ENCODE measurements around the gene TSKU.

TSKU gene

GRCh38 chr11:76747153-76747914, 35.8 kb upstream of the TSKU start:
- TF ChIP-seq CTCF (IDR thresholded peaks at IDR 0.05) = no peak
- H2AFZ ChIP-seq = no peak overlapping the region
- H3K9me3 ChIP-seq (ENCODE audit: control insufficient read depth, low read length) = no peaks in the 10 kb centered on the region
- no peaks in the 10 kb centered on the region for H3K79me2 ChIP-seq
- H3K27me3 ChIP-seq (ENCODE audit: control insufficient read depth, insufficient read depth, low read length) = no peaks in the 10 kb centered on the region
- H3K4me2 ChIP-seq (ENCODE audit: low read length) = no peak overlapping the region
- no peak overlapping the region for H3K9ac ChIP-seq
- no peaks in the 10 kb centered on the region for H3K36me3 ChIP-seq (ENCODE audit: control insufficient read depth, insufficient read depth, low read length)
- H3K4me3 ChIP-seq (ENCODE audit: low read depth, low read length) = no peak overlapping the region
- peaks cover 1% of the 10 kb centered on the region for H3K4me1 ChIP-seq
- H3K27ac ChIP-seq = no peak overlapping the region

- no peak for TF ChIP-seq CTCF (IDR thresholded peaks at IDR 0.05)
- Histone ChIP-seq H3K27me3 (ENCODE audit: control insufficient read depth, insufficient read depth, low read length) (no peaks in the 10 kb centered on the region), H3K4me2 (ENCODE audit: low read length) (no peak overlapping the region), H3K4me1 (peaks cover 3% of the 10 kb centered on the region), H3K27ac (no peak overlapping the region), H3K9ac (no peak overlapping the region), H3K36me3 (ENCODE audit: control insufficient read depth, insufficient read depth, low read length) (no peaks in the 10 kb centered on the region), H2AFZ (no peak overlapping the region), H3K4me3 (ENCODE audit: low read depth, low read length) (no peak overlapping the region), H3K9me3 (ENCODE audit: control insufficient read depth, low read length) (no peaks in the 10 kb centered on the region), H3K79me2 (no peaks in the 10 kb centered on the region)
Measured at GRCh38 chr11:76747915-76748860, 35.0 kb upstream of the TSKU start.

- TF ChIP-seq CTCF (IDR thresholded peaks at IDR 0.05) = no peak
- no peaks in the 10 kb centered on the region for H3K36me3 ChIP-seq (ENCODE audit: control insufficient read depth, insufficient read depth, low read length)
- H3K27me3 ChIP-seq (ENCODE audit: control insufficient read depth, insufficient read depth, low read length) = no peaks in the 10 kb centered on the region
- H3K27ac ChIP-seq = no peak overlapping the region
- H3K79me2 ChIP-seq = no peaks in the 10 kb centered on the region
- H3K9me3 ChIP-seq (ENCODE audit: control insufficient read depth, low read length) = no peaks in the 10 kb centered on the region
- no peak overlapping the region for H3K4me3 ChIP-seq (ENCODE audit: low read depth, low read length)
- H3K4me1 ChIP-seq = peaks cover 3% of the 10 kb centered on the region
- no peak overlapping the region for H3K4me2 ChIP-seq (ENCODE audit: low read length)
- no peak overlapping the region for H2AFZ ChIP-seq
- no peak overlapping the region for H3K9ac ChIP-seq
Measured at GRCh38 chr11:76748948-76749347, 34.2 kb upstream of the TSKU start.

- no peak overlapping the region for H3K4me2 ChIP-seq (ENCODE audit: low read length)
- H3K27ac ChIP-seq = no peak overlapping the region
- H3K4me3 ChIP-seq (ENCODE audit: low read depth, low read length) = no peak overlapping the region
- H3K4me1 ChIP-seq = peaks cover 3% of the 10 kb centered on the region
- H2AFZ ChIP-seq = no peak overlapping the region
- H3K79me2 ChIP-seq = no peaks in the 10 kb centered on the region
- H3K36me3 ChIP-seq (ENCODE audit: control insufficient read depth, insufficient read depth, low read length) = no peaks in the 10 kb centered on the region
- no peaks in the 10 kb centered on the region for H3K27me3 ChIP-seq (ENCODE audit: control insufficient read depth, insufficient read depth, low read length)
- H3K9me3 ChIP-seq (ENCODE audit: control insufficient read depth, low read length) = no peaks in the 10 kb centered on the region
- no peak overlapping the region for H3K9ac ChIP-seq
- TF ChIP-seq CTCF (IDR thresholded peaks at IDR 0.05) = no peak
Measured at GRCh38 chr11:76750067-76750466, 33.1 kb upstream of the TSKU start.
